HEK293 (cell line): ENCODE results near the gene LYPD5.

Experiments used
- KLF16 ChIP-seq: fragments of 450-650 bp; formaldehyde crosslinking; IDR thresholded peaks from 2 replicates; pipeline ENCODE4 v1.5.1; 2017; ENCODE audit warnings: missing biosample characterization, missing genetic modification characterization
- RBAK ChIP-seq: fragments of 450-650 bp; formaldehyde crosslinking; IDR thresholded peaks from 2 replicates; pipeline ENCODE4 v1.5.1; 2016; ENCODE audit warnings: missing biosample characterization, missing genetic modification characterization
- SETDB1 ChIP-seq: IDR thresholded peaks from one replicate; pipeline ENCODE4 v1.6.1; 2017; ENCODE audit warnings: mild to moderate bottlenecking, low read length, moderate library complexity, mixed read lengths; ENCODE audit not compliant: insufficient read length
- WT1 ChIP-seq: fragments of 450-650 bp; formaldehyde crosslinking; IDR thresholded peaks from 2 replicates; pipeline ENCODE4 v1.5.1; 2016; ENCODE audit warnings: missing biosample characterization, missing genetic modification characterization
- YY2 ChIP-seq: fragments of 450-650 bp; formaldehyde crosslinking; IDR thresholded peaks from 2 replicates; pipeline ENCODE4 v1.5.1; 2016; ENCODE audit warnings: missing biosample characterization, missing genetic modification characterization
- ZBTB11 ChIP-seq: fragments of 450-650 bp; formaldehyde crosslinking; conservative IDR thresholded peaks from 2 replicates; pipeline ENCODE4 v1.5.1; 2016; ENCODE audit warnings: low read depth, missing biosample characterization, missing genetic modification characterization
- ZNF10 ChIP-seq: fragments of 450-650 bp; formaldehyde crosslinking; IDR thresholded peaks from 2 replicates; pipeline ENCODE4 v1.5.1; 2017; ENCODE audit warnings: missing biosample characterization, missing genetic modification characterization
- ZNF112 ChIP-seq: fragments of 450-650 bp; formaldehyde crosslinking; IDR thresholded peaks from 2 replicates; pipeline ENCODE4 v1.5.0; 2017; ENCODE audit warnings: missing biosample characterization, missing genetic modification characterization
- ZNF157 ChIP-seq: fragments of 450-650 bp; formaldehyde crosslinking; IDR thresholded peaks from 2 replicates; pipeline ENCODE4 v1.5.1; 2016; ENCODE audit warnings: missing biosample characterization, missing genetic modification characterization
- ZNF175 ChIP-seq: fragments of 450-650 bp; formaldehyde crosslinking; IDR thresholded peaks from 2 replicates; pipeline ENCODE4 v1.5.1; 2016; ENCODE audit warnings: missing biosample characterization, missing genetic modification characterization
- ZNF18 ChIP-seq: fragments of 450-650 bp; formaldehyde crosslinking; IDR thresholded peaks from 2 replicates; pipeline ENCODE4 v1.5.1; 2016; ENCODE audit warnings: missing biosample characterization, missing genetic modification characterization
- ZNF23 ChIP-seq: fragments of 450-650 bp; formaldehyde crosslinking; IDR thresholded peaks from 2 replicates; pipeline ENCODE4 v1.5.1; 2016; ENCODE audit warnings: missing biosample characterization, missing genetic modification characterization, borderline replicate concordance
- ZNF248 ChIP-seq: fragments of 450-650 bp; formaldehyde crosslinking; IDR thresholded peaks from 2 replicates; pipeline ENCODE4 v1.5.1; 2017; ENCODE audit warnings: missing biosample characterization, missing genetic modification characterization
- ZNF311 ChIP-seq: fragments of 450-650 bp; formaldehyde crosslinking; IDR thresholded peaks from 2 replicates; pipeline ENCODE4 v1.5.1; 2017; ENCODE audit warnings: missing biosample characterization, missing genetic modification characterization, borderline replicate concordance
- ZNF354C ChIP-seq: fragments of 450-650 bp; formaldehyde crosslinking; IDR thresholded peaks from 2 replicates; pipeline ENCODE4 v1.5.1; 2016; ENCODE audit warnings: missing biosample characterization, missing genetic modification characterization, low read depth, borderline replicate concordance
- ZNF366 ChIP-seq: fragments of 450-650 bp; formaldehyde crosslinking; conservative IDR thresholded peaks from 2 replicates; pipeline ENCODE4 v1.5.1; 2016; ENCODE audit warnings: missing biosample characterization, missing genetic modification characterization
- ZNF394 ChIP-seq: fragments of 450-650 bp; formaldehyde crosslinking; IDR thresholded peaks from 2 replicates; pipeline ENCODE4 v1.5.1; 2016; ENCODE audit warnings: missing biosample characterization, missing genetic modification characterization, mild to moderate bottlenecking, moderate library complexity, borderline replicate concordance
- ZNF426 ChIP-seq: fragments of 450-650 bp; formaldehyde crosslinking; IDR thresholded peaks from 2 replicates; pipeline ENCODE4 v1.5.1; 2017; ENCODE audit warnings: missing biosample characterization, missing genetic modification characterization, mild to moderate bottlenecking, inconsistent platforms, moderate library complexity
- ZNF561 ChIP-seq: fragments of 450-650 bp; IDR thresholded peaks from 2 replicates; pipeline ENCODE4 v1.5.1; 2018; ENCODE audit warnings: missing biosample characterization, missing genetic modification characterization, borderline replicate concordance
- ZNF571 ChIP-seq: fragments of 450-650 bp; formaldehyde crosslinking; IDR thresholded peaks from 2 replicates; pipeline ENCODE4 v1.5.0; 2017; ENCODE audit warnings: missing biosample characterization, missing genetic modification characterization
- ZNF600 ChIP-seq: fragments of 450-650 bp; formaldehyde crosslinking; IDR thresholded peaks from 2 replicates; pipeline ENCODE4 v1.5.1; 2016; ENCODE audit warnings: missing biosample characterization, missing genetic modification characterization
- ZNF624 ChIP-seq: fragments of 450-650 bp; formaldehyde crosslinking; IDR thresholded peaks from 2 replicates; pipeline ENCODE4 v1.5.1; 2017; ENCODE audit warnings: missing biosample characterization, missing genetic modification characterization
- ZNF626 ChIP-seq: fragments of 450-650 bp; sonication (Bioruptor Pico); formaldehyde crosslinking; IDR thresholded peaks from 2 replicates; pipeline ENCODE4 v1.5.1; 2018; ENCODE audit warnings: missing biosample characterization, missing genetic modification characterization, inconsistent platforms
- ZNF645 ChIP-seq: fragments of 450-650 bp; formaldehyde crosslinking; IDR thresholded peaks from 2 replicates; pipeline ENCODE4; 2016; ENCODE audit warnings: missing biosample characterization, missing genetic modification characterization
- ZNF658 ChIP-seq: fragments of 450-650 bp; formaldehyde crosslinking; IDR thresholded peaks from 2 replicates; pipeline ENCODE4; 2016; ENCODE audit warnings: missing biosample characterization, missing genetic modification characterization
- ZNF664 ChIP-seq: fragments of 450-650 bp; formaldehyde crosslinking; IDR thresholded peaks from 2 replicates; pipeline ENCODE4 v1.5.1; 2016; ENCODE audit warnings: missing biosample characterization, missing genetic modification characterization
- ZNF677 ChIP-seq: fragments of 450-650 bp; IDR thresholded peaks from 2 replicates; pipeline ENCODE4 v1.5.0; 2018; ENCODE audit warnings: missing biosample characterization, mild to moderate bottlenecking, missing genetic modification characterization, moderate library complexity
- ZNF785 ChIP-seq: fragments of 450-650 bp; formaldehyde crosslinking; IDR thresholded peaks from 2 replicates; pipeline ENCODE4 v1.5.1; 2016; ENCODE audit warnings: missing biosample characterization, missing genetic modification characterization
- ZNF791 ChIP-seq: fragments of 450-650 bp; formaldehyde crosslinking; IDR thresholded peaks from 2 replicates; pipeline ENCODE4 v1.5.1; 2016; ENCODE audit warnings: missing biosample characterization, missing genetic modification characterization
- TF ChIP-seq, protein P1 (sequence below): fragments of 450-650 bp; formaldehyde crosslinking; IDR thresholded peaks from 2 replicates; pipeline ENCODE4 v1.5.1; 2016; ENCODE audit warnings: missing biosample characterization, missing genetic modification characterization, borderline replicate concordance
- TF ChIP-seq, protein P2 (sequence below): fragments of 450-650 bp; formaldehyde crosslinking; IDR thresholded peaks from 2 replicates; pipeline ENCODE4 v1.5.1; 2017; ENCODE audit warnings: missing biosample characterization, missing genetic modification characterization

The LYPD5 gene

DNA sequence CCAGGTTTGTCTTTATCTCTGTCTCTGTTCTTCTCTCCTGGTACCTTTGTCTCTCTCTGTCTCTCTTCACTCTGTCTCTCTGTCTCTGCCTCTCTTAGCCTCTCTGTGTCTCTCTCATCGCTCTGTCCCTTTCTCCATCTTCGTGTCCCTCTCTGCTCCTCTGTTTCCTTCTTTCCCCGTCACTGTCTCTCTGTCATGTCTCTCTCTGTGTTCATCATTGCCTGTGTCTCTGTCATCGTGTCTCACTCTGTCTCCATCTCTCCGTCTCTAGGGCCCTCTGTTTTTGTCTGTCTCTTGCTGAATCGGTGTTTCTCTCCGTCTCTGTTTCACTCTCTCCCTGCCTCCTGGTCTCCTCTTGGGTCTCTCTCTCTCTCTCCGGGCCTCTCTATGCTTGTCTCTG is 18.6 kb downstream of the LYPD5 start (continued):
- no peak for TF ChIP-seq ZNF248 (tag by site-specific recombination)
- TF ChIP-seq ZNF112 (tag by site-specific recombination): 0 out of 2 replicates have a peak, but pooled peaks have one; percentile 38
- TF ChIP-seq ZNF426: no peak
- TF ChIP-seq, protein P1, sequence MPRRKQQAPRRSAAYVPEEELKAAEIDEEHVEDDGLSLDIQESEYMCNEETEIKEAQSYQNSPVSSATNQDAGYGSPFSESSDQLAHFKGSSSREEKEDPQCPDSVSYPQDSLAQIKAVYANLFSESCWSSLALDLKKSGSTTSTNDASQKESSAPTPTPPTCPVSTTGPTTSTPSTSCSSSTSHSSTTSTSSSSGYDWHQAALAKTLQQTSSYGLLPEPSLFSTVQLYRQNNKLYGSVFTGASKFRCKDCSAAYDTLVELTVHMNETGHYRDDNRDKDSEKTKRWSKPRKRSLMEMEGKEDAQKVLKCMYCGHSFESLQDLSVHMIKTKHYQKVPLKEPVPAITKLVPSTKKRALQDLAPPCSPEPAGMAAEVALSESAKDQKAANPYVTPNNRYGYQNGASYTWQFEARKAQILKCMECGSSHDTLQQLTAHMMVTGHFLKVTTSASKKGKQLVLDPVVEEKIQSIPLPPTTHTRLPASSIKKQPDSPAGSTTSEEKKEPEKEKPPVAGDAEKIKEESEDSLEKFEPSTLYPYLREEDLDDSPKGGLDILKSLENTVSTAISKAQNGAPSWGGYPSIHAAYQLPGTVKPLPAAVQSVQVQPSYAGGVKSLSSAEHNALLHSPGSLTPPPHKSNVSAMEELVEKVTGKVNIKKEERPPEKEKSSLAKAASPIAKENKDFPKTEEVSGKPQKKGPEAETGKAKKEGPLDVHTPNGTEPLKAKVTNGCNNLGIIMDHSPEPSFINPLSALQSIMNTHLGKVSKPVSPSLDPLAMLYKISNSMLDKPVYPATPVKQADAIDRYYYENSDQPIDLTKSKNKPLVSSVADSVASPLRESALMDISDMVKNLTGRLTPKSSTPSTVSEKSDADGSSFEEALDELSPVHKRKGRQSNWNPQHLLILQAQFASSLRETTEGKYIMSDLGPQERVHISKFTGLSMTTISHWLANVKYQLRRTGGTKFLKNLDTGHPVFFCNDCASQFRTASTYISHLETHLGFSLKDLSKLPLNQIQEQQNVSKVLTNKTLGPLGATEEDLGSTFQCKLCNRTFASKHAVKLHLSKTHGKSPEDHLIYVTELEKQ (tag by site-specific recombination): no peak
- 0 out of 2 replicates have a peak, but pooled peaks have one; percentile 34 for TF ChIP-seq YY2
- 0 out of 2 replicates have a peak, but pooled peaks have one; percentile 13 for TF ChIP-seq ZNF791 (tag by site-specific recombination)
- no peak for TF ChIP-seq ZNF561
- no peak for TF ChIP-seq ZNF677 (tag by site-specific recombination)
- no peak for TF ChIP-seq ZNF785
- TF ChIP-seq ZNF624 (tag by site-specific recombination): 0 out of 2 replicates have a peak, but pooled peaks have one; percentile 33
- no peak for TF ChIP-seq ZNF664
- TF ChIP-seq ZNF157: 0 out of 2 replicates have a peak, but pooled peaks have one; percentile 32
- TF ChIP-seq ZNF600 (tag by site-specific recombination): no peak
- no peak for TF ChIP-seq ZNF626 (tag by site-specific recombination)
- TF ChIP-seq ZNF366 (tag by site-specific recombination): peak; percentile 39
- TF ChIP-seq ZNF658: no peak
- TF ChIP-seq ZNF18 (tag by site-specific recombination): no peak
- TF ChIP-seq SETDB1: no peak
- TF ChIP-seq ZNF354C (tag by site-specific recombination): no peak
- TF ChIP-seq RBAK (tag by site-specific recombination): 0 out of 2 replicates have a peak, but pooled peaks have one; percentile 21
- no peak for TF ChIP-seq ZNF175
- TF ChIP-seq, protein P2, sequence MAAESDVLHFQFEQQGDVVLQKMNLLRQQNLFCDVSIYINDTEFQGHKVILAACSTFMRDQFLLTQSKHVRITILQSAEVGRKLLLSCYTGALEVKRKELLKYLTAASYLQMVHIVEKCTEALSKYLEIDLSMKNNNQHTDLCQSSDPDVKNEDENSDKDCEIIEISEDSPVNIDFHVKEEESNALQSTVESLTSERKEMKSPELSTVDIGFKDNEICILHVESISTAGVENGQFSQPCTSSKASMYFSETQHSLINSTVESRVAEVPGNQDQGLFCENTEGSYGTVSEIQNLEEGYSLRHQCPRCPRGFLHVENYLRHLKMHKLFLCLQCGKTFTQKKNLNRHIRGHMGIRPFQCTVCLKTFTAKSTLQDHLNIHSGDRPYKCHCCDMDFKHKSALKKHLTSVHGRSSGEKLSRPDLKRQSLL: no peak
- TF ChIP-seq ZNF571: peak; percentile 59; the same call in 1 of the 2 replicates
- 0 out of 2 replicates have a peak, but pooled peaks have one; percentile 21 for TF ChIP-seq ZNF645 (tag by site-specific recombination)
- TF ChIP-seq ZNF10 (tag by site-specific recombination): no peak
- TF ChIP-seq WT1 (tag by site-specific recombination): no peak
- no peak for TF ChIP-seq ZNF23 (tag by site-specific recombination)
- no peak for TF ChIP-seq ZNF311 (tag by site-specific recombination)
- TF ChIP-seq KLF16: no peak
- no peak for TF ChIP-seq ZNF394 (tag by site-specific recombination)
- TF ChIP-seq ZBTB11 (tag by site-specific recombination): no peak
